ENCODE measurements around the gene SEPTIN1.

The SEPTIN1 gene

GRCh38 chr16:30394592-30395154 is 12.3 kb upstream of the SEPTIN1 start:
- Mint-ChIP-seq H3K9me3 (no peaks in the 10 kb centered on the region), H3K4me1 (ENCODE audit: low read depth) (peaks cover 37% of the 10 kb centered on the region), H3K27me3 (no peaks in the 10 kb centered on the region), H3K27ac (peak overlapping the region; percentile 86), H3K4me3 (peak overlapping the region; percentile 98), H3K36me3 (ENCODE audit: low read depth) (peaks cover 18% of the 10 kb centered on the region)

GRCh38 chr16:30383521-30383920 is 1.2 kb upstream of the SEPTIN1 start:
- Mint-ChIP-seq H3K27ac (peak overlapping the region; percentile 77), H3K27me3 (no peaks in the 10 kb centered on the region), H3K9me3 (no peaks in the 10 kb centered on the region), H3K4me3 (peak overlapping the region; percentile 87), H3K36me3 (ENCODE audit: low read depth) (peaks cover 17% of the 10 kb centered on the region), H3K4me1 (ENCODE audit: low read depth) (peaks cover 46% of the 10 kb centered on the region)

- Mint-ChIP-seq H3K36me3 (ENCODE audit: low read depth) (peaks cover 21% of the 10 kb centered on the region), H3K4me1 (ENCODE audit: low read depth) (peaks cover 64% of the 10 kb centered on the region), H3K4me3 (peak overlapping the region; percentile 87), H3K27ac (peak overlapping the region; percentile 92), H3K27me3 (no peaks in the 10 kb centered on the region), H3K9me3 (no peaks in the 10 kb centered on the region)
Measured at GRCh38 chr16:30381291-30382041, 895 bp downstream of the SEPTIN1 start.

GRCh38 chr16:30380803-30381208 is 1.6 kb downstream of the SEPTIN1 start:
- Mint-ChIP-seq H3K4me1 (ENCODE audit: low read depth) (peaks cover 66% of the 10 kb centered on the region), H3K4me3 (peak overlapping the region; percentile 87), H3K36me3 (ENCODE audit: low read depth) (peaks cover 21% of the 10 kb centered on the region), H3K27ac (peak overlapping the region; percentile 92), H3K9me3 (no peaks in the 10 kb centered on the region), H3K27me3 (no peaks in the 10 kb centered on the region)

GRCh38 chr16:30380072-30380802 is 2.1 kb downstream of the SEPTIN1 start:
- no peaks in the 10 kb centered on the region for H3K27me3 Mint-ChIP-seq
- no peaks in the 10 kb centered on the region for H3K9me3 Mint-ChIP-seq
- peaks cover 21% of the 10 kb centered on the region for H3K36me3 Mint-ChIP-seq (ENCODE audit: low read depth)
- peak overlapping the region; percentile 92 for H3K4me3 Mint-ChIP-seq
- H3K4me1 Mint-ChIP-seq (ENCODE audit: low read depth): peaks cover 66% of the 10 kb centered on the region
- H3K27ac Mint-ChIP-seq: peak overlapping the region; percentile 92

GRCh38 chr16:30379158-30379783 is 3.1 kb downstream of the SEPTIN1 start:
- peaks cover 66% of the 10 kb centered on the region for H3K4me1 Mint-ChIP-seq (ENCODE audit: low read depth)
- H3K36me3 Mint-ChIP-seq (ENCODE audit: low read depth): peaks cover 21% of the 10 kb centered on the region
- H3K27ac Mint-ChIP-seq: peak overlapping the region; percentile 95
- no peaks in the 10 kb centered on the region for H3K27me3 Mint-ChIP-seq
- H3K4me3 Mint-ChIP-seq: peak overlapping the region; percentile 92
- no peaks in the 10 kb centered on the region for H3K9me3 Mint-ChIP-seq

GRCh38 chr16:30378236-30379157 is 3.9 kb downstream of the SEPTIN1 start:
- peak overlapping the region; percentile 99 for H3K27ac Mint-ChIP-seq
- H3K27me3 Mint-ChIP-seq: no peaks in the 10 kb centered on the region
- H3K4me3 Mint-ChIP-seq: peak overlapping the region; percentile 92
- H3K9me3 Mint-ChIP-seq: no peaks in the 10 kb centered on the region
- peaks cover 21% of the 10 kb centered on the region for H3K36me3 Mint-ChIP-seq (ENCODE audit: low read depth)
- H3K4me1 Mint-ChIP-seq (ENCODE audit: low read depth): peaks cover 62% of the 10 kb centered on the region

GRCh38 chr16:30377812-30378235 is 4.5 kb downstream of the SEPTIN1 start:
- H3K4me1 Mint-ChIP-seq (ENCODE audit: low read depth): peaks cover 56% of the 10 kb centered on the region

GRCh38 chr16:30377050-30377811 is 5.1 kb downstream of the SEPTIN1 start:
- H3K27me3 Mint-ChIP-seq: no peaks in the 10 kb centered on the region
- peak overlapping the region; percentile 99 for H3K27ac Mint-ChIP-seq
- H3K4me3 Mint-ChIP-seq: peak overlapping the region; percentile 92
- H3K4me1 Mint-ChIP-seq (ENCODE audit: low read depth): peaks cover 54% of the 10 kb centered on the region
- no peaks in the 10 kb centered on the region for H3K9me3 Mint-ChIP-seq
- peaks cover 21% of the 10 kb centered on the region for H3K36me3 Mint-ChIP-seq (ENCODE audit: low read depth)

More at GRCh38 chr16:30377812-30378235, 4.5 kb downstream of the SEPTIN1 start:
- peak overlapping the region; percentile 92 for H3K4me3 Mint-ChIP-seq
- H3K27ac Mint-ChIP-seq: peak overlapping the region; percentile 99
- no peaks in the 10 kb centered on the region for H3K9me3 Mint-ChIP-seq
- H3K27me3 Mint-ChIP-seq: no peaks in the 10 kb centered on the region
- H3K36me3 Mint-ChIP-seq (ENCODE audit: low read depth): peaks cover 21% of the 10 kb centered on the region

- Mint-ChIP-seq H3K4me1 (ENCODE audit: low read depth) (peaks cover 57% of the 10 kb centered on the region), H3K36me3 (ENCODE audit: low read depth) (peaks cover 20% of the 10 kb centered on the region), H3K9me3 (no peaks in the 10 kb centered on the region), H3K27me3 (no peaks in the 10 kb centered on the region), H3K4me3 (peak overlapping the region; percentile 92), H3K27ac (no peak overlapping the region)
Measured at GRCh38 chr16:30376461-30376902, 5.9 kb downstream of the SEPTIN1 start.

GRCh38 chr16:30375864-30376263 is 6.5 kb downstream of the SEPTIN1 start:
- H3K27ac Mint-ChIP-seq: peak overlapping the region; percentile 61
- peaks cover 57% of the 10 kb centered on the region for H3K4me1 Mint-ChIP-seq (ENCODE audit: low read depth)
- H3K36me3 Mint-ChIP-seq (ENCODE audit: low read depth): peaks cover 15% of the 10 kb centered on the region
- no peaks in the 10 kb centered on the region for H3K27me3 Mint-ChIP-seq
- H3K4me3 Mint-ChIP-seq: no peak overlapping the region
- H3K9me3 Mint-ChIP-seq: no peaks in the 10 kb centered on the region

- peaks cover 49% of the 10 kb centered on the region for H3K4me1 Mint-ChIP-seq (ENCODE audit: low read depth)
- H3K36me3 Mint-ChIP-seq (ENCODE audit: low read depth): peaks cover 4% of the 10 kb centered on the region
- no peaks in the 10 kb centered on the region for H3K27me3 Mint-ChIP-seq
- H3K27ac Mint-ChIP-seq: peak within 1 kb of the TSS; percentile 71
- no peaks in the 10 kb centered on the region for H3K9me3 Mint-ChIP-seq
- no peak within 1 kb of the TSS for H3K4me3 Mint-ChIP-seq
Measured at GRCh38 chr16:30374538-30374937, 7.8 kb downstream of the SEPTIN1 start, which contains the start of gene MYL11. MYL11 (plus strand) TSS chr16:30374802; CDS start chr16:30374858, 56 bp downstream.

- Mint-ChIP-seq H3K4me3 (peak overlapping the region; percentile 3), H3K36me3 (ENCODE audit: low read depth) (peaks cover 4% of the 10 kb centered on the region), H3K27ac (peak overlapping the region; percentile 75), H3K9me3 (no peaks in the 10 kb centered on the region), H3K4me1 (ENCODE audit: low read depth) (peaks cover 41% of the 10 kb centered on the region), H3K27me3 (no peaks in the 10 kb centered on the region)
Measured at GRCh38 chr16:30372725-30373124, 9.6 kb downstream of the SEPTIN1 start.
